Measurements from ENCODE around the gene SZRD1. TPM values are rescaled to one million over a fixed set of nuclear protein-coding genes. Genes with fewer than 3 reads are reported as not detected.
A peak's percentile ranks its signal among the peaks of the same experiment; 100 is the strongest.
"Not testable (repeated sequence)": the region's sequence is repeated elsewhere in the genome, so short reads cannot be mapped to it uniquely, and the experiment has no call there.

The SZRD1 gene
- total and polyA plus RNA-seq, 2 experiments from 2014 or later, result 61.1 to 92.6 TPM

- Histone ChIP-seq H3K4me1 (ENCODE audit: insufficient read depth) (0 out of 2 replicates have a peak, but pooled peaks cover 4% of the 10 kb centered on the region), H4K20me1 (ENCODE audit: insufficient read depth) (peaks cover 7% of the 10 kb centered on the region; the same call in 1 of the 2 replicates), H3F3A (ENCODE audit: insufficient read depth) (no peaks in the 10 kb centered on the region), H3K9ac (no peak overlapping the region), H3K9me2 (ENCODE audit: insufficient read depth) (no peaks in the 10 kb centered on the region), H3K27me3 (replicated peaks; ENCODE audit: insufficient read depth) (no peaks in the 10 kb centered on the region), H3K4me2 (ENCODE audit: unreplicated experiment) (no peak overlapping the region), H3K79me2 (ENCODE audit: insufficient read depth) (peaks cover 100% of the 10 kb centered on the region), H3K4me3 (no peak overlapping the region), H3K36me3 (ENCODE audit: low read depth) (no peaks in the 10 kb centered on the region), H2AFZ (no peak overlapping the region), H3K9me3 (ENCODE audit: low read depth) (no peaks in the 10 kb centered on the region), H3K27ac (no peak overlapping the region)
- in situ Hi-C loops (cut with MboI), result no loop called here
- no peak for DNase-seq
- 83 to 85% methylated on average over 6 to 10 of the region's 10 CpGs for WGBS, 2 experiments (ENCODE audit: low coverage in 1 of 2, low lambda C conversion rate in 2 of 2, missing lambda C conversion rate in 2 of 2)
- TF ChIP-seq EZH2 (IDR thresholded peaks at IDR 0.05; ENCODE audit: insufficient read depth, poor library complexity, severe bottlenecking), result no peak
These were observed 24.5 kb upstream of the SZRD1 start for GRCh38 chr1:16342331-16343062.

GRCh38 chr1:16343276-16343675 is 23.8 kb upstream of the SZRD1 start:
- H3K27me3 ChIP-seq (replicated peaks; ENCODE audit: insufficient read depth); DNase-seq; H2AFZ ChIP-seq; H3K36me3 ChIP-seq (ENCODE audit: low read depth); H3K27ac ChIP-seq; H3F3A ChIP-seq (ENCODE audit: insufficient read depth); H4K20me1 ChIP-seq (ENCODE audit: insufficient read depth); H3K4me1 ChIP-seq (ENCODE audit: insufficient read depth); H3K4me3 ChIP-seq; in situ Hi-C loops (cut with MboI); H3K4me2 ChIP-seq (ENCODE audit: unreplicated experiment); H3K9me3 ChIP-seq (ENCODE audit: low read depth); H3K9me2 ChIP-seq (ENCODE audit: insufficient read depth); H3K9ac ChIP-seq: not testable (repeated sequence)
- H3K79me2 ChIP-seq (ENCODE audit: insufficient read depth), result peaks cover 100% of the 10 kb centered on the region
- 87% methylated on average over 6 of the region's 6 CpGs for WGBS, 2 experiments (ENCODE audit: low coverage in 1 of 2, low lambda C conversion rate in 2 of 2, missing lambda C conversion rate in 2 of 2)

- peak overlapping the region; percentile 44 for H3K4me2 ChIP-seq (ENCODE audit: unreplicated experiment)
- in situ Hi-C loops (cut with MboI), result no loop called here
- 93 to 98% methylated on average over 14 of the region's 14 CpGs for WGBS, 2 experiments (ENCODE audit: low coverage in 1 of 2, low lambda C conversion rate in 2 of 2, missing lambda C conversion rate in 2 of 2)
These were observed 18.4 kb upstream of the SZRD1 start for GRCh38 chr1:16348414-16349182.

GRCh38 chr1:16349847-16350406 is 17.1 kb upstream of the SZRD1 start:
- Histone ChIP-seq H3F3A (ENCODE audit: insufficient read depth) (peaks cover 30% of the 10 kb centered on the region), H2AFZ (no peak overlapping the region), H3K27ac (peak overlapping the region; percentile 83), H3K79me2 (ENCODE audit: insufficient read depth) (peaks cover 72% of the 10 kb centered on the region), H3K4me1 (ENCODE audit: insufficient read depth) (peaks cover 33% of the 10 kb centered on the region), H3K27me3 (replicated peaks; ENCODE audit: insufficient read depth) (no peaks in the 10 kb centered on the region), H3K9ac (peak overlapping the region; percentile 90), H3K4me2 (ENCODE audit: unreplicated experiment) (peak overlapping the region; percentile 98), H3K9me2 (ENCODE audit: insufficient read depth) (no peaks in the 10 kb centered on the region), H3K36me3 (ENCODE audit: low read depth) (no peaks in the 10 kb centered on the region), H3K9me3 (ENCODE audit: low read depth) (no peaks in the 10 kb centered on the region), H4K20me1 (ENCODE audit: insufficient read depth) (peaks cover 10% of the 10 kb centered on the region; the same call in 1 of the 2 replicates), H3K4me3 (peak overlapping the region; percentile 84)
- in situ Hi-C loops (cut with MboI), result loop anchor here (25.0 kb wide), 1 partner anchor 263 kb away; no protein-coding TSS in a partner anchor
- TF ChIP-seq EZH2phosphoT487 (IDR thresholded peaks at IDR 0.05; ENCODE audit: insufficient read depth, low read depth), result no peak
- TF ChIP-seq EZH2 (IDR thresholded peaks at IDR 0.05; ENCODE audit: insufficient read depth, poor library complexity, severe bottlenecking), result no peak
- DNase-seq, result peak; percentile 43
- 59 to 61% methylated on average over 2 of the region's 2 CpGs for WGBS, 2 experiments (ENCODE audit: low coverage in 1 of 2, low lambda C conversion rate in 2 of 2, missing lambda C conversion rate in 2 of 2)

More at GRCh38 chr1:16348414-16349182, 18.4 kb upstream of the SZRD1 start:
- Histone ChIP-seq H3K36me3 (ENCODE audit: low read depth) (no peaks in the 10 kb centered on the region), H3K9ac (peak overlapping the region; percentile 43; the same call in 1 of the 2 replicates), H3F3A (ENCODE audit: insufficient read depth) (peaks cover 30% of the 10 kb centered on the region), H2AFZ (no peak overlapping the region), H3K9me2 (ENCODE audit: insufficient read depth) (no peaks in the 10 kb centered on the region), H3K79me2 (ENCODE audit: insufficient read depth) (peaks cover 85% of the 10 kb centered on the region), H3K27ac (peak overlapping the region; percentile 70), H3K9me3 (ENCODE audit: low read depth) (no peaks in the 10 kb centered on the region), H3K4me1 (ENCODE audit: insufficient read depth) (peaks cover 33% of the 10 kb centered on the region), H3K4me3 (no peak overlapping the region), H3K27me3 (replicated peaks; ENCODE audit: insufficient read depth) (no peaks in the 10 kb centered on the region), H4K20me1 (ENCODE audit: insufficient read depth) (peaks cover 10% of the 10 kb centered on the region; the same call in 1 of the 2 replicates)
- DNase-seq, result peak; percentile 89
- TF ChIP-seq EZH2phosphoT487 (IDR thresholded peaks at IDR 0.05; ENCODE audit: insufficient read depth, low read depth) (no peak), EZH2 (IDR thresholded peaks at IDR 0.05; ENCODE audit: insufficient read depth, poor library complexity, severe bottlenecking) (no peak)
